RCC 7860 (cell line): ENCODE measurements around the gene ANKRD63.

ENCODE experiments used
- DNase-seq: peaks from one replicate; pipeline ENCODE4 v3.0.0-alpha.2; 2015; ENCODE audit warnings: low spot score
- FAIRE-seq: peaks from 2 replicates; lab custom pipeline; 2012; peaks lifted over from hg19 to GRCh38; lab: Jason Lieb, UNC

The ANKRD63 gene

DNA sequence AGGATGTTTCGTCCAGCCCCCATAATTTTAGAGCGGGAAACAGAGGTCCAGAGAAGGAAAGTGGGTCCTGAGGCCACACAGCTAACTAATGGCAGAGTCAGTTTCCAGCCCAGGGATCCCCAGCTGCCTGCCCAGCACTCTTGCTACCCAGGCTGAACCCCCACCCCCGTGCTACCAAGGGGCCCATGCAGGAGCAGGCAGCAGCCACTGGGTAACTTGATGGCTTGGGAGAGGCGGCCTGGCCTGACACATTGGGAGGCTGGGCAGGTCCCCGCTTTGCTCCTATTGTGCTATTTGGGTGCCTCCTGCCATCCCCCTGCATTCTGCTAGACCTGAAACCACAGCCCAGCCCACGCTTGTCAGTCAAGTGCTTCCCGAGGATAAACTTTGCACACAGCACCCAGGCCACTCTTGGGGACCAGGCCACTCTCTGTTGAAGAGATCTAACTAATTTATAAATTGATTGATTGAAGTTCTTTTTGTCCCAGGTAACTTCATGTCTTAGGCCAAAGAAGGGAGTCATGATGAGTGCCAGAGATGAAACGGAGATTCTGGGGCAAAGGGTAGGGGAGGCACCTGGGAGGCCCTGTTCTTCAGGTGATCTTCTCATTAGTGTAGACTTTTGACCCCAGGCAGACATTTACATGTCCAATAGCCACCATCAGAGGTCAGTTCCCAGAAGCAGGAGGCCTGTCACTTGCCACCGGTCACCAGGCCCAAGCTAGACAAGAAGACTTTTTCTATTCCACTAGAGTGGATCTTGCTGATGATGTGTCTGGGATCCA lies 37.0 kb downstream of the ANKRD63 start:
- DNase-seq (no peak), FAIRE-seq (no peak)

DNA sequence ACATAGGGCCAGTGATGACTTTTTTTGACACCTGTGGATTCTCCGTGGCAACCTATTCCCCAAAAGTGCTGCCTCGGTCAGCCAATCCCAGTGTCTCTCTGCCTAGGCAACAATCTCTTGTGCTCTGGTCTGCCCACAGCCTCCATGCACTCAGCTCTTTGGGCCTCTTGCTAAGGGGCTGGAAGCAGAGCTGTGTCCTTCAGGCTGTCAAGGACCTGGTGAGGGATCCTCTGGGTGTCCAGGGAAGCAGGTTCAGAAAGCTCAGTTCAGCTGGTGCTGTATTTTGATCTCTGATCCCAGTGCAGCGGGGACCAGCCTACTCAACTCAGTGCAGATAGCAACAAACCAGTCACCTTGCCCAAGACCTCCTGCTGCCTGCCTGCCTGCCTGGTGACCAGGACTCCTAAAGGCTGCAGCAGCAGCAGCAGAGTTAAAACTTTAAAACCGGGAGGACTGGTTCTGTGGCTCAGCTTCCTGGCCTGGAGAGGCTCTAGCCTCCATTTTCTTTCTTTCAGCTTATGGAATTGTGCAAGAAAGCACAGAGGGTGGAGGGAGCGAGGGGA lies 37.8 kb downstream of the ANKRD63 start:
- FAIRE-seq (no peak), DNase-seq (no peak)

DNA sequence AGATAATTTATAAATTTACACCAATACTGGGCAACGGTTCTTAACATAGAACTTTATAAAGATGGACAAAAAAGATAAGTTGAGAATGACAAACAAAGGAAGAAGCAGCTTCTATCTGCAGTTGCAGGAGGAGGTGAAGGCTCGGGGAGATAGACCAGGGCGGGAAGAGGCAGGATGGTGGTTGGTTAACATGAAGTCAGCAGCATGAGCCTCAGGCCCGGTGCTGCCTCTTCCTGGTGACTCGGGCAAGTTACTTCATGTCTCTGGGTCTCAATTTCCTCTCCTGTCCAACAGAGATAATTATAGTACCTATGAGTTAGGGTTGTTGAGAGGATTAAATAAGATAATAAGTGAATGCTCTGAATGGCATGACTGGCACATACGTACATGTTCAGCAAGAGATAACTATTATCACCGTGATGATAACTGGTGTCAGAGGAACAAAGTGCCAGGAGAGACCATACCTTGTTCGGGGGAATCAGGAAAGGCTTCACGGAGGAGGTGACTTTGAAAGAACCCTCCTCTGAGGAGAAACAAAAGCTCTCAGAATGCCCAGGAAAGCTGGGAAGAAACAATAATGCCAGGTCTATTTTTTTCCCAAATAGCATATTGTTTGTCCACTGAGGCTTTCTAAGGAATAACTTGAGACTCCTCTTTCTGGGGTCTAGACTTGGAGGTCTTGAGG lies 39.6 kb downstream of the ANKRD63 start:
- FAIRE-seq (no peak), DNase-seq (no peak)

DNA sequence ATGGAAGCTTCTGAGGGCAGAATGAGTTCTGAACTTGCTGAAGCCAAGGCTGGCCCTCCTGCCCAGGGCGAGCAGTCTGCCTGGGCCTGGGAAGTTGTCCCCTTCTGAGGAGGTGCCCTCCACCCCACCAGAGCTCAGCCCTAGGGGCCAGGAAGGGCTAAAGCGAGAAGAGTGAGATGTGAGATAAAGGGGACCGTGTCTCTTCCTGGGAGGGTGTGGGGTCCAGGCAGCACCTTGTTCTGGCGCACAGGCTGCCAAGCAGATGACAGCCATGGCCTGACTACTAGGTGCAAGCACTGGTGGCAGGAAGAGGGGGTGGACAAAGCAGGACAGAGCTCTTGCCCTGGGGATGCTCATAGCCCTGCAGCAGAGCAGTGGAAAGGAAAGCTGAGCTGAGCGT lies 40.3 kb downstream of the ANKRD63 start:
- DNase-seq (no peak), FAIRE-seq (no peak)

DNA sequence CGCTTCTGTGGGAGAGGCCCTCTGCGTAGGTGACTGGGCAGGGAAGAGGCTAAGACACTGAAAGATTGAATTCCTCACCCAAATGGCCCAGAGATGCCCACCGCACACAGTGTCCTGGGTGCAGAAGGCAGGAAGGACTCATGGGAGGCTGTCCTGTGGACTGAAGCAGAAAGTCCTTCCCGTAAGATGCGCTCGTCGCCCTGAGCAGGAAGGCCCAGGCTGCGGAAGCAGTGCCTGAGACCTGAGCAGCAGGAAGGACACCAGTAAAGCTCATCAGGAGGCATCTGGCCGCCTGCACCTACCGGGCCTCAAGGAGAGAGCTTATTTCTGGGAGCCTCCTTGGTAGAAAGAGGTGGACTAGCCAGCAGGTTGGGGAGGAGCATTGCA lies 40.7 kb downstream of the ANKRD63 start:
- DNase-seq (no peak), FAIRE-seq (no peak)

DNA sequence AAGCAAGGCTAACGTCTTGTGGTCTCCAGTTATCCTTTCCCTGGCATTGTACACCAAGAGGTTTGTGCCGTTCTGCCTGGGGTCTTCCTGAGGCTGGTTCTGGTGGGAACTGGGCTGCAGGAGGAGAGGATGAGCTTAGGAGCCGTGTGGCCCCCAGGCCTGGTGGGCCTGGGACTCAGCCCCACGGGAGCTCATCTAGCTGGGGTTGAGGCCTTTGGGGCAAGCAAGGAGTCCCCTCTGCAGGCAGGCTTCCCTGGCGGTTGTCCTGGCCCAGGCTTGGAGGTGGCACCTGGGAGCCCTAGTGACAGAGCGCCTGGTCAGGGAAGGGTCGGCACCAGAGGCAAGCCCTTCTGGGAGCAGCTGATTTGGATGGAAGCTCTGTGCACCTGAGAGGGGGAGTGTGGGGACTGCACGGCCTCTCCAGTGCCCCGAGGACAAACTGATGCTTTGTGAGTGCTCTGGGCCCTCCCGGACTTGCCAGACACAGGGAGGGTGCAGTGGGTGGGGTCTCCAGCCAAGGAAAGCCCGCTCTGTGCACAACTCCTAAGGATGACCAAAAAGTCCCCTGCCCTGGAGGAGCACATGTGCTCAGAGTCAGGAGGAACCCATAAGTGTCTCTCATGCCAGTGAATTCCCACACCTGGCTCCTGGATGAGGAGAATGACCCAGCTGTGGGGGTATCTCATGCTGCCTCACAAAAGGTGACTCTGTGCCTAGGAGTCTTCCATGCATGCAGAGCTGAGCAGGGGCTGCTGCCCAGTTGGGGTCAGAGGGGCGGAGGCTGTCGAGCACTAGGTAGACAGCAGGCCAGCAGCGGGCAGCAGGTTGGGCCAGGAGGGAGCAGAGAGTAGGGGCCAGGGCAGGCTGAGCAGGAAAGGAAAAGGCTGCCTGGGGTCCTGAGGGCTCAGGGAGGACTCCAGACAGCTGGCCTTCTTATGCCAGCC lies 41.3 kb downstream of the ANKRD63 start:
- no peak for DNase-seq
- FAIRE-seq: no peak

DNA sequence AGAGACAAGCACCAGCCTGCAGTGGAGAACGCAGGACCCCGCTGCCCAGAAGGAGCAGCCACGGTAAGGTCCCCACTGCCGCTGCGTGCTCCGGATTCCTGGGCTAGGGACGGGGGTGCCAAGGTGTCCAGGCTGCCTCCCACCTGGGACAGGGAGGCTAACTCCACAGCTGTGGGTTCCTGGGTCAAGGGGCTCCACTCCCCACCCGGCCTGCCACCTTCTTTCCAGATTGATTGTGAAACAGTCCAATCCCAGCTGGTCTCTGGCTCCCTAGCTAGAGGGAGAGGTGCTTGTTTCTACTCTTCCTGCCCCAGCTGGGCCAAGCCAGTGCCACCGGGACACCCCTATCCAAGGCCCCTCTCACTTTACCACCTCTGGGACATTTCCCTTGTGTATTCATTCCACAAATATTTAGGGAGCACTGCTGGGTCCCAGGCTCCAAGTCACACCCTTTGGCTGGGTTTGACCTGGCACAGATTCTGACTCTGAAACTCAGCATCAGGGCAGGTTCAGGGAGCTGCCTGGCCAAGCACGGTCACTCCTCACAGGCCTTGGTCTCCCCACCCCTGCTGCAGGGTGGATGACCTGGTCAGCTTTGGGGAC lies 42.1 kb downstream of the ANKRD63 start:
- DNase-seq (no peak), FAIRE-seq (no peak)

DNA sequence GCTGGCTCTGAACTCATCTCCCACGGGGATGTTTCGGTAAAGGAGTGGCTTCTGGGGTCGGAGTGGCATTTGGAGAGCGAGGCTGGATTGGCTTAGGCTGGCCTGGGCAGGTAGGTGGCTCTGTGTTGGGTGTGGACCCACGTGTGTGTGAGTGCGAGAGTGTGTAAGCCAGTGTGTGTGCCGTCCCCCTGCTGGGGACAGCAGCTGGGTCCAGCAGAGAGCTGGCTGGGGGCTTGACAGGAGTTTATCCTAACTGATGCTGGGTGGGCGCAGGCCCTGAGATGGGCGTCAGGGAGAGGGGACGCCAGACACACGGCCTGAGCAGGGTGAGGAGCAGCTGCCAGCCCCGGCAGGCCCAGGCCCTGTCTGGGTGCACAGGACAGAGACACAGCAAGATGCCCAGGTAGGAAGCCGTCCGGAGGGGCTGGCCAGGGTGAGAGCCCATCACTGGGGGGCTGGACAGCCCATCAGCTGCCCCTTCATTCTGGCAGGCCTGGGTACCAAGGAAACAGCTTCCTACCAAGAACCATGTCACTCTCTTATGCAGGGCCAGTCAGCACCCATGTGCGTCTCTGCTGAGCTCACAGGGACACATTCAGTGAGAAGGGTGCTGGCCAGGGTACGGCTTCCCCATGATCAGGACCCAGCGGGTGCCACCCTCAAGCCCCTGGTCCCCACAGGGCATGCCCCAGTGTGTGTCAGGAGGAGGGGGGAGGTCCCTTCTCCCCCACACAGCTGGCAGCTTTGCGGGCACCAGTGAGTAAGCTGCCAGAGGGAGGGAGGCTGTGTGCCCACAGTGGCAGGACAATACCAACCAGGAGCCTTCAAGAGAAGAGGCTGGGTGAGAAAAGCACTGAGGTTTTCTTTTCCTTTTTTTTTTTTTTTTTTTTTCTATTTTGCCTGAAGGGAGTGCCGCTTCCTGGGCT lies 42.9 kb downstream of the ANKRD63 start:
- FAIRE-seq: no peak
- no peak for DNase-seq

DNA sequence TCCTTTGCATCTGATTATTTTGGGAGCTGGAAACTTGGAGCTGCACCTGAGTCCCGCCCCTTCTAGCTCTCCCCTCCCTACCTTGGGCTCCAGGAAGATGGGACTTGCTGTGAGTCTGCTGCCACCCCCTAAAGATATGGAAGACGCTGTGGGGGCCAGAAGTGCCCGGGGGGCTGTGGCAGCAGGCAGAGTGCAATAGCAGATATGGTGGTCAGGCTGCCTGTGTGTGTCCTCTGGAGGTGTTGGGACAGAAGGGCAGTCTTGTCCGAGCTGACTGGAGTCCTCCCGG lies 43.5 kb downstream of the ANKRD63 start:
- no peak for DNase-seq
- FAIRE-seq: no peak

DNA sequence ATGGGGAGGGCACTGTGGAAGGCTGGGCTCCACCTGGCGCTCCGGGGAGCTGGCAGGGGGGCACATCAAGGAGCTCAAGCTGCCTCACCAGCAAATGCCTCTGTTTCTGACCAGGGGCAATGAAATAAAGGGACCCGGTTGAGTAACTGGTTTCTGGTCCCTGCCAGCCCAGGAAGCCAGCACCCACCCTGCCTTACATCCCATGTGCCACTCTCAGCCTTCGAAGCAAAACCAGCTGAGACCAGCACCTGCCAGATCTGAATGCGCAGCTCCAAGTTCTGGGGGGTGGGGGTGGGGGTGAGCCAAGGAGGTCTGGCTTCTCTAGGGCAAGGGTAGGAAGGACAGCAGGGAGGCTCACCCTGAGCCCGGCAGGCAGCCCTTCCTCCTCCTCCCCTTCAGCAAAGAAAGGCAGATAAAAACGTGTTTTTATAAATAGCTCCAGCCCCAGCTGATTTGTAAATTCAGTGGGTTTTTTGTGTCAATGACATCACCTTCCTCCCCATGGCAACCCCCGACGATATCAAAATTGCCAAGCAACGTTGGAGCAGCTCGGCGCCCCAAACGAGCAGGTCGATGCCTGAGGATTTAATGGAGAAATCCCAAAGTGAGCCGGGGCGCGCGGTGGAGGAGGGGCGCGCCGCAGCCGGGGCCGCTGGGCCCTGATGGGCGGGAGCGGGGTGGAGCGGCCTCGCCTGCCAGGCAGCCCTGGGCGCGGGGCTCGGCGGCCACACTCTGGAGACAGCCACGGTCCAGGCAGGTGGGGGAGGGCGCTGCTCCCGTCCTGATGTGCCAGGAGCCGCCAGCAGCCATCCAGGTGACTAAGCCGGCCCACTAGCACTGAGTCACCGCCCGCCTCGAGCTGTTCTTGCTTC lies 44.1 kb downstream of the ANKRD63 start, which contains the start of gene PAK6:
Gene PAK6, plus strand, starts transcription at position 532 of the 872 bp plus-strand sequence. CDS start 25,723 bp downstream, outside the sequence.
- no peak for FAIRE-seq
- DNase-seq: peak; percentile 53

DNA sequence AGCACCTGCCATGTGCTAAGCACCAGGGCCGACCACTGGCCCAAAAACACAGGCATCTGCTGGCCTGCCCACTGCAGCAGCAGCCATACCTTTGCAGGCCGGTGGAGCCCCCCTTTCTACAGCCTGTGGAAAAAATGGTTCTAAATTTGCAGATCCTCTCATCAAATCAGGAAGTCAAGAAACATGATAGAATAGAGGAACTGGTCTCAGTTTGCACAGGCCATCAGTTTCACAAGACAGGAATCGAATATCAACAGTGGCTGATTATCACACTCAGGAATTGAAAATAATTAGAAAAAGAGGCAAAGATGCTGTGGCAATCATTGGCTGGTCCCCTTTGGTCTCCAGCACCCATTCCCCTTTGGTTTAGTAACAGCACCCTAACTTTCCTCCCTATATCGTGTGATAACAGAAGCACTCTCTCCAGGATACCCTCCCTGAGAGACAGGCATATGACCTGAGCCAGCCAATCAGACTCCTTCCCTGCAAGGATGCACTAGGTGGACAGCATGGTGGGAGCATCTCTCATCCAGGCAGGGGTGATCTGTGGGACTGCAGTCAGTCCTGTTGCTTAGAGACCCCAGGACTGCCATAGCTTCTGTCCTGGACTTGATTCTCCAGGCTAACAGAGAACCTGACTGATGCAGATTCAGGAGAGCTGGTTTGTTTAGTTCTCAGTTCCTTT lies 47.5 kb downstream of the ANKRD63 start:
- DNase-seq (no peak), FAIRE-seq (no peak)

DNA sequence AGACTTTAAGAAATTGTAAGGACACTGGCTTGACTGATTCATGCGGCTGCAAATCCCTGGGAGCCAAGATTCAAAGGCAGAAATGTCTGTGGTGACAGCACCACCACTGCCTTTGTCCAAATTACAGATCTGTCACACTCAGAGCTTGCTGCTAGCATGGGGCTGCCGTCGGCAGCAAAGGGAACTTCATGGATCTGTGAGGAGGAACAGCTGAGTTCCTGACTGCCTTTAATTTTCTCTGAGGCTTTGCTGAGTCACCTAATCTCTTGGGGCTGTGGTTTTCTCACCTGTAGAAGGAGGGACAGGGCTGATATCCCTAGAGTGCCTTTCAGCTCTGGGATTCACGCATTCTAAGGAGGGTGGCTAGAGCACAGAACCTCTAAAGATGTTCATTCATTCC lies 48.1 kb downstream of the ANKRD63 start:
- no peak for FAIRE-seq
- DNase-seq: no peak

DNA sequence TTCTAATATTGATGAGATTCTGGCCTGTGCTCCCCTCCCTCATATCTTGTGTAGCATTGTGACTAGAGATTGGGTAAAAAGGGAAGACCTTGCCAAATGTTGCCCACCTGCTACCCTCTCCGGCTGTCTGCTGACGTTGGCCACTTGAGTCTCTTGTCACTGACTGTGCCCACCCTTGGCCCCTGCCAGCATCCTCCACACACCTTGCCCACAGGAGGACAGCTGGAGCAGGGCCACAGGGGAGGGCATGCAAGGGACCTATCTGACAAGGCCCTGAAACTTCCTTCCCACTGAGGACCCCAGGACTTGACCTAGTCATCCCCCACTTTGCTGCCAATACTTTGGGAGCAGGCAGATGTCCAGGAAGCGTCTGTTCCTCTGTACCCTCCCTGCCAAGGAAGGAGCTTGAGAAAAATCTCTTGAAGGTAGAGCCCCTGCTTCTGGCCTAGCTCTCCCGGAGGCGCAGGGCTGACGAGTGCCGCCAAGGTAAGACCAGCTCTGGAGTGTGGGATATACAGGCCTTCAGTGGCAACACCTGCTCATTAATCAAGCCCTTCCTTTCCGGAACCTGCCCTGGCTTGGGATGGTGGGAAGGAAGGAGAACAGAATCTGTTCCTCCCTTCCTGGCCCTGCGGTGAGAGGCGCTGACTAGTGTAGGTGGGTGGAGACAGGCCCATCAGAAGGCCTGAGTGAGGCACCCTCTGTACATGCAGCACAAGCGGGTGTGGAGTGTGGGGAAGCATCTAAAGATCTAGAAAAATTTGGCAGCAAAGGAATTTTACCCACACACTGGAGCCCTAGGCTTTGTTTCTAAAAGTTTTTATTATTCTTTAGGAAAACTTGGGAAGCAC lies 48.9 kb downstream of the ANKRD63 start:
- FAIRE-seq (no peak), DNase-seq (no peak)

DNA sequence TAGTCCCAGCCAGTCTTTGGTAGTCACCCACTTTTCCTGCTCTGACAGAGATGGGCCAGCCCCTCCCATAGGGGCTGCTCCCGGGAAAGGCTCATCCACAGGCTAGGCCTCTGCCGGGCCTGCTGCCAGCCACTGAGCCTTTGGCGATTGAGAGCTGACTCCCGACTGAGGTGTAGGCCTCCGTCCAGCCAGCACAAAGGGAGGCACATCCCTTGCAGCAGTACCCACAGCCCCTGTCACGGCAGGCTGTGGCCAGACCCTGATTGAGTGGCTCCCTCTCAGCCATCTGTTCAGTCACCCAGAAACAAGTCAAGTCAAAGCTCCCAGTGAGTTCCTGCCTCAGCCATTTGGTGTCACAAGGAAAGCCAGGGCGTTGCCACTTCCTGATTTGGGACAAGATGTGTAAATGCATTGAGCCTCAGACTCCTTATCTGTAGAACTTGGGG lies 50.2 kb downstream of the ANKRD63 start:
- FAIRE-seq (no peak), DNase-seq (no peak)
